ENCODE data around the gene PSME1.

DNA sequence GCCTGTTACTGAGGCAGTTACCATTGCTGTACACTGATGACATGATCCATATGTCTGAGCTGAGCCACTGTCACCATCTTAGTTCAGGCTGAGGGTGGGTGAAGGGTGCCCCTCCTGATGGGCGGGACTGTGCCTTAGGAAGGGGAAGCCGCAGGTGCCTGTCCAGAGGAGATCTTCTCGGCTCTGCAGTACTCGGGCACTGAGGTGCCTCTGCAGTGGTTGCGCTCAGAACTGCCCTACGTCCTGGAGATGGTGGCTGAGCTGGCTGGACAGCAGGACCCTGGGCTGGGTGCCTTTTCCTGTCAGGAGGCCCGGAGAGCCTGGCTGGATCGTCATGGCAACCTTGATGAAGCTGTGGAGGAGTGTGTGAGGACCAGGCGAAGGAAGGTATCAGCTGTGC is 15.0 kb downstream of the PSME1 start:
- TF ChIP-seq, protein P1, sequence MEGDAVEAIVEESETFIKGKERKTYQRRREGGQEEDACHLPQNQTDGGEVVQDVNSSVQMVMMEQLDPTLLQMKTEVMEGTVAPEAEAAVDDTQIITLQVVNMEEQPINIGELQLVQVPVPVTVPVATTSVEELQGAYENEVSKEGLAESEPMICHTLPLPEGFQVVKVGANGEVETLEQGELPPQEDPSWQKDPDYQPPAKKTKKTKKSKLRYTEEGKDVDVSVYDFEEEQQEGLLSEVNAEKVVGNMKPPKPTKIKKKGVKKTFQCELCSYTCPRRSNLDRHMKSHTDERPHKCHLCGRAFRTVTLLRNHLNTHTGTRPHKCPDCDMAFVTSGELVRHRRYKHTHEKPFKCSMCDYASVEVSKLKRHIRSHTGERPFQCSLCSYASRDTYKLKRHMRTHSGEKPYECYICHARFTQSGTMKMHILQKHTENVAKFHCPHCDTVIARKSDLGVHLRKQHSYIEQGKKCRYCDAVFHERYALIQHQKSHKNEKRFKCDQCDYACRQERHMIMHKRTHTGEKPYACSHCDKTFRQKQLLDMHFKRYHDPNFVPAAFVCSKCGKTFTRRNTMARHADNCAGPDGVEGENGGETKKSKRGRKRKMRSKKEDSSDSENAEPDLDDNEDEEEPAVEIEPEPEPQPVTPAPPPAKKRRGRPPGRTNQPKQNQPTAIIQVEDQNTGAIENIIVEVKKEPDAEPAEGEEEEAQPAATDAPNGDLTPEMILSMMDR (conservative IDR thresholded peaks at IDR 0.05 in 1 of 2, IDR thresholded peaks at IDR 0.05 in 1 of 2; ENCODE audit: low read depth in 1 of 2, low read length in 2 of 2), result no peak
- no peak for TF ChIP-seq EZH2 (IDR thresholded peaks at IDR 0.05; ENCODE audit: low read length, missing control alignments)

Measured in fibroblast of lung (primary cell).